ENCODE measurements around the gene CNTNAP5. TPM values are rescaled to one million over a fixed set of nuclear protein-coding genes. Genes with fewer than 3 reads are reported as not detected.

CNTNAP5 gene
- total RNA-seq, 1 experiment from 2014 or later, result 0.48 TPM

- Histone ChIP-seq H4K8ac (replicated peaks; ENCODE audit: insufficient read length, low read depth, low read length) (no peak overlapping the region), H3K56ac (ENCODE audit: insufficient read length, low read depth, low read length) (no peak overlapping the region), H3K79me2 (ENCODE audit: insufficient read depth, low read length) (no peaks in the 10 kb centered on the region), H2BK12ac (ENCODE audit: insufficient read length, low read depth, low read length) (no peak overlapping the region), H2BK5ac (ENCODE audit: insufficient read length, low read length) (no peak overlapping the region), H2AK5ac (ENCODE audit: insufficient read length, low read length) (no peak overlapping the region), H4K91ac (ENCODE audit: insufficient read length, low read depth, low read length) (no peak overlapping the region), H3K23ac (ENCODE audit: insufficient read length, low read depth, low read length) (no peak overlapping the region), H3K14ac (ENCODE audit: insufficient read depth, low read length) (no peak overlapping the region), H4K20me1 (ENCODE audit: control insufficient read depth, insufficient read depth, insufficient read length) (no peaks in the 10 kb centered on the region), H3K4me2 (ENCODE audit: insufficient read depth, insufficient read length, low read length) (no peak overlapping the region), H3K4me1 (ENCODE audit: insufficient read depth, low read length) (no peaks in the 10 kb centered on the region), H3K4ac (ENCODE audit: low read depth, low read length) (no peak overlapping the region), H3T11ph (ENCODE audit: low read length) (no peak overlapping the region), H3K27ac (ENCODE audit: insufficient read length, low read depth, low read length) (no peak overlapping the region), H2BK20ac (ENCODE audit: low read depth, low read length, poor library complexity, severe bottlenecking) (no peak overlapping the region), H3K9ac (ENCODE audit: extremely low read depth, insufficient read length, low read length) (no peak overlapping the region), H2AFZ (ENCODE audit: low read length) (no peak overlapping the region), H3K18ac (ENCODE audit: insufficient read length, low read depth, low read length) (no peak overlapping the region), H3K27me3 (ENCODE audit: insufficient read depth, low read length) (no peaks in the 10 kb centered on the region), H3K9me3 (ENCODE audit: control insufficient read depth, low read depth, low read length) (no peaks in the 10 kb centered on the region), H3K23me2 (ENCODE audit: insufficient read length, low read depth, low read length, poor library complexity, severe bottlenecking) (no peaks in the 10 kb centered on the region), H4K5ac (ENCODE audit: insufficient read length, low read depth, low read length) (no peak overlapping the region), H3K79me1 (ENCODE audit: insufficient read depth, low read depth, low read length, poor library complexity, severe bottlenecking) (no peaks in the 10 kb centered on the region), H2BK120ac (ENCODE audit: low read depth, low read length, poor library complexity, severe bottlenecking) (no peak overlapping the region), H2BK15ac (ENCODE audit: low read depth, low read length) (no peak overlapping the region)
- no peak for TF ChIP-seq CTCF (conservative IDR thresholded peaks at IDR 0.05)
- no peak overlapping the region for H3K4me3 Mint-ChIP-seq
- WGBS (ENCODE audit: extremely low coverage, insufficient read length, low lambda C conversion rate), result no CpG with 5 or more reads among the region's 1 CpG
- H3K36me3 Mint-ChIP-seq (ENCODE audit: insufficient read depth in 1 of 3, low read depth in 3 of 3), result no peaks in the 10 kb centered on the region
- no peak overlapping the region for H3K27ac Mint-ChIP-seq
- H3K27me3 Mint-ChIP-seq (ENCODE audit: low read depth), result no peaks in the 10 kb centered on the region
- peaks cover 2% of the 10 kb centered on the region in 2 experiments; a peak in 4 of 5 replicates for H3K9me3 Mint-ChIP-seq
- no peaks in the 10 kb centered on the region for H3K4me1 Mint-ChIP-seq
- no peak for DNase-seq
Measured at GRCh38 chr2:124257120-124257519, 232.0 kb downstream of the CNTNAP5 start.
